Activated CD8-positive, alpha-beta memory T cell treated with anti-CD3 and anti-CD28 coated beads, Interleukin-2, amount 50 U/mL, for 1 hour (primary cell): ENCODE measurements around the gene AMHR2.

Source experiments
- DNase-seq: peaks from one replicate; pipeline ENCODE4 v3.0.0-alpha.2; 2020; ENCODE audit errors: extremely low read depth

AMHR2 gene

DNA sequence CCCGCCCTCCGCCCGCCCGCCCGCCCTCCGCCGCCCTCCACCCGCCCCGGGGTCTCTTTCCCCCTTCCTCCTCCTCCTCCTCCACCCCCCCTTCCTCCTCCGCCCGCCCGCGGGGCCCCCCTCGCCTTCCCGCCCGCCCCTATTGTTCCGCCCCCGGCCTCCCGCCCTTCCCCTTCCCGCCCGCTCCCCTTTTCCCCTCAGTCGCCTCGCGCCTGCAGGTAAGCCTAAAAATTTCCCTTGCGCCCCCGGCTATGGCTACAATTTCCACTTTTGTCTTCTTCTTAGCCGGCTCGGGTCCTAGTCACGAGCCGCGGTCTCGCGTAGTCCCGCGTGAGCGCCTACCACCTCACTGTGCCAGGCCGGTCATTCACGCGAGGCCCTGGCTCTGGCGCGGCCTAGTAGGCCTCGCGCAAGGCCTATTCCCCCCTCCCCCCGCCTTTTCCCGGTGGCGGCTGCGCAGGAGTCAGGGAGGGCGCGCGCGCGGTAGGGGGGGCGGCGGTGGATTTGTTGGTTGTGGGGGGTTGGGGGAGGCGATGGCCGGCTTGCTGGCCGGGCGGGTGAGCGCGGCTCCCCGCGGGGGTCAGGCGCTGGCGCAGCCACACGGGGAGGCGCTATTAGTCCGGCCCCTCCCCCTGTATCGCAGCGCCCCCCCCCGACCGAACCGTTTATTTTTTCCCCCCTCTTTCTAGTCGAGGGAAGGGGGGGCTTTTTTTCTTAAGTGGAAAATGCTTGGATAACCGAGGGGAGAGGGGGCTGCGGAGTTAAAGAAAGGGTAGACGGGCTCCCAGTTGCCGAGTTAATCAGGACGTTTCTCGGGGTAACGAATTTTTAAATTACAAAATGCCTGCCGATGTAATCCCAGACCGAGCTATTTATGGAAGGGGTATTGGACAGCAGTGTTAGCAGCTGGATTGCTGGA, 28.8 kb downstream of the AMHR2 start:
- DNase-seq, result peak; percentile 56

DNA sequence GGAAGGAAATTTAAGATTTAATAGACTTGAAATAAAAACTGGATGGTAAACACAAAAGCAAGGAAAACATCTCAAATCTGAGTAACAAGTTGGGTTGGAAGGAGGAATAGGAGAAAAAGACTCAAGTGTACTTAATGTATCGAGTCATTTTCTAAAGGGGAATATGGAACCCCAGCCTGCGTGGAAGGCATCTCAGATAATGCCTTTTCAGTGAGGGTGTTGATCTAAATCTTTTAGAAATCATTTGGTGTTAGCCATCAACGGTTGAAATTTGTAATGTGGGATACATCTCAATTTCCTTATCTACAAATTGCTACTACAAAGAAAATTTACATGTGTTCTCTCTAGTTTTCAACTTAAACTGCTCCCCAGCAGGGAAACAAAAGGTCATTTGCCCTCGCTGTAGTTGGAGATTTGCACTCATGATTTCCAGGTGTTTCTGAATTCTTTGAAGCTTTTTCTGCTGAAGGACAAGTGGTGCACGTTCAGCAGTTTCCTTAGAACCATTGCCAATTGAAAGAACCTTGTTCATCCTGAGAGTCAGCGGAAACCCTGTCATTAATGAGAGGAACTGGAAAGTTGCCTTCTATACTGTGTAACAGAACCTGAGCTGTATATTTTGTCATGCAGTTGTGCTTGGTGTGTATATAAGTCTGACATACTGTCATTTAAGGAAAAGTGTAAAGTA, 30.4 kb downstream of the AMHR2 start:
- no peak for DNase-seq

- no peak for DNase-seq
Measured at GRCh38 chr12:53454707-53455106, 31.1 kb downstream of the AMHR2 start.

DNA sequence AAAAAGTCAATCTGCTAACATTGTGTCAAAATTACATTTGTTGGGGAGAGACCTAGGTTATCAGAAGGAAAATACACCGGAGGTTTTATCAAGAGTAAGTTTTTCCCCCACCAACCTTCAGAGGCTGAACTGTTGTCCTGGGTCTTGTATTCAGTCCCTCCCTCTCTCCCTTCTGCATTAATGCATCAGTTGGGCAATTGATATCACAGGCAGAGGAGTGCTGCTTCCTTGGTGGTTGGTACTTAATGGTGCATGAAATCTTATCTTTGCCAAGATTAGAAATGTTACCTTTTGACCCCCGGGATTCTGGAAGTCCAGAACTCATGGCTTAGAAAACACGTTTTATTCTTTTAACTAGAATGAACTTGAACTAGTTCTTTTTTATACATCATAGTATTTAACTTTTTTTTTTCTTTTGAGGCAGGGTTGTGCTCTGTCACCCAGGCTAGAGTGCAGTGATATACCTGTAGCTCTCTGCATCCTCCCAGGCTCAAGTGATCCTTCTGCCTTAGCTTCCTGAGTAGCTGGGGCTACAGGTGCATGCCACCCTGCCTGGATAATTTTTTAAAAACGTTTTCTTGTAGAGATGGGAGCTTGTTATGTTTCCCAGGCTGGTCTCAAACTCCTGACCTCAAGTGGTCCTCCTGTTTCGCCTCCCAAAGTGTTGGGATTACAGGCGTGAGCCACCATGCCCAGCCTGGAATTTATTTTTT, 33.2 kb downstream of the AMHR2 start:
- DNase-seq, result no peak

GRCh38 chr12:53459097-53459496, 35.4 kb downstream of the AMHR2 start:
- DNase-seq, result no peak

DNA sequence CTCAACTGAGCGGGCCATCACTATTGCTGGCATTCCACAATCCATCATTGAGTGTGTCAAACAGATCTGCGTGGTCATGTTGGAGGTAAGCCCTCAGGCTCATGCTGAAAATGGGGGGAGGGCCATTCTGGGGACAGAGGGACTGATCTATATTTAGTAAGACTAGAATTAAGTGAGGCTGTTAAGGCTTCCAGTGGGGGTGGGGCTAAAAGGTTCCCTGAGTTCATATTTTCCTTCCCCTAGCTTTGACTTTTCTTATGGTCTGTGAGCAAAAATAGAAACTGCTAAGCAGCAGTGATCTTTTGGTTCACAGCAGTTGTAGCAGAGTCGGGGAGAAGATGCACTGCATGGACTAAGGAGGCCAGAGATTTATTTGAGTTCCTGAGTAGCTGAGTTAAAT, 37.4 kb downstream of the AMHR2 start:
- no peak for DNase-seq

GRCh38 chr12:53461591-53461990, 37.9 kb downstream of the AMHR2 start:
- DNase-seq, result no peak

DNA sequence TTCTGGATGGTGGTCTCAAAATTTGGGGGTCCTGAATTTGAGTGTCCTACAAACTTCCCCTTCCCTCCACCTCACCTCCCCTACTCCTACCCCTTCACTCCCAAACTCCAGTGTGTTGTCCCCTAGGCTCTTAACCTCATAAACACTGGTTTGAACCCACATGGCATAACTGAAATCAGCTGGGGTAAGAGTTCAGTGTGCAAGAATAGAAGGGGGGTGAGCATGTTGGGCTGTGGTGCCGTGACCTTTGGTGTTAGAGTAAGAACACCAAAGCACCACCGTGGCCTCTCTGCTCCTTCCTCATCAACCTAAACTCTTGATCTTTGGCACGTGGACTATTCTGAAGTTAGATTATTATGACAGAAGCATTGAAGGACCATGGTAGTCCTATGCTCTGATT, 39.3 kb downstream of the AMHR2 start:
- DNase-seq, result no peak

- DNase-seq, result no peak
Measured at GRCh38 chr12:53463802-53464560, 40.3 kb downstream of the AMHR2 start.

DNA sequence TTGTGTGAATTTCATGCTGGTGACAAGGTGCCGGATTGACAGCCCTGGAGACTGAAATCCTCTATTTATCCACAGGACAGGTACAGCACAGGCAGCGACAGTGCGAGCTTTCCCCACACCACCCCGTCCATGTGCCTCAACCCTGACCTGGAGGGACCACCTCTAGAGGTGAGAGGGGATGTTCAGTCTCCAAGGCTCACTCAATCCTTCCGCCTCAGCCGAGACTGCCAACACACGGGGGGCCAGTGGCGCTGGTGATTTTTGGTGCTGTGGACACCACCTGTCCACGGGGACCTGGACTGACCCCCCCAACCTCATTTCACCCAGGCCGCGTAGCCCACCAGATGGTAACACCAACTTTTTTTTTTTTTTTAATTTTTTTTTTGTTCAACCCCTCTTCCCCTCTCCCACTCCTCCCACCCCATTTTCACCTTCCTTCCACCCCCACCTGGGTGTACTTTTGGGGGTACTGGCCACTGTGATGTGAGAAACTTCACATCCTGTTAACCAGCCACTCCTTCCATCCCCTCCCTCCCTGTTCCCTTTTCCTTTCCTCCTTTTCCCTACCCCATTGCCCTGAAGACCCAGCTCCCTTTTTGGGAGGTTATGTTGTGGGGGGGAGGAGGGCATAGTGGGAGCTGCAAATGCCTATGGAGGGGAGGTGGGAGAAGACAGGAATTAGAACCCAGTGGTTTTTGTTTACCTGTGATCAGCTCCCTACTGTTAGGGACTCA, 41.2 kb downstream of the AMHR2 start:
- DNase-seq, result no peak

DNA sequence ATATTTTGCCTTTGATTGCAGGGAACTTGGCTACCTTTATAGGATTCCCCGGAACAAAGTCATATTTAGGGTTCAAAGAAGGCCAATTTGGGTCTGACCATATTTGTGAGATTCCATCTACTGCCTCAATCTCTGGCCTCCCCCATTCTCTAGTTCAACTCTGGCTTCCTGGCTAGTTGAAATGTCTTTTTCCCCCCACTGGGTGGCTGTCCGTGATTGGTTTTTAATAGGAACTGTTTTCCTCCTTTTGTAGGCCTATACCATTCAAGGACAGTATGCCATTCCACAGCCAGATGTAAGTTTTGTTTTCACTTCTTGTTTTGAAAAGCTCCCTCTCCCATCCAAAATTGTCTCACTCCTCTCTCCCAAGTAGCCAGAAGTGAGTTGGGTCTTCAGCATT, 42.0 kb downstream of the AMHR2 start:
- DNase-seq, result no peak

- no peak for DNase-seq
Measured at GRCh38 chr12:53466640-53467039, 43.0 kb downstream of the AMHR2 start.

- no peak for DNase-seq
Measured at GRCh38 chr12:53467082-53467481, 43.4 kb downstream of the AMHR2 start.

DNA sequence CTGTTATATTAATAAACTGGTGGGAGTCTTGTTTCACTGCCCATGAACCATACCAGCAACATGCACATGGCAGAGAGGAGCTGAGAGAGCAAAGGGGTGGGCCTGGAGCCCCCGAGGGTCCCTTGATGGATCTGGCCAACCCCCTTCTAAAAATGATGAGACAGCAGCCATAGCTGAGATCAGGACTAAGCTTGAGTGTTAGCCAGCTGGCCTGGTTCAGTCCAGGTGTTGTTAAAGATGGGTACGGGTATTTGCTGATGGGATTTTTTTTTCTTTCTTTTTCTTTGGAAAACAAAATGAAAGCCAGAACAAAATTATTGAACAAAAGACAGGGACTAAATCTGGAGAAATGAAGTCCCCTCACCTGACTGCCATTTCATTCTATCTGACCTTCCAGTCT, 44.2 kb downstream of the AMHR2 start:
- DNase-seq, result no peak

- DNase-seq, result no peak
Measured at GRCh38 chr12:53468282-53468681, 44.6 kb downstream of the AMHR2 start.

- no peak for DNase-seq
Measured at GRCh38 chr12:53472056-53472582, 48.5 kb downstream of the AMHR2 start.

- DNase-seq, result no peak
Measured at GRCh38 chr12:53474077-53474476, 50.4 kb downstream of the AMHR2 start.

- no peak for DNase-seq
Measured at GRCh38 chr12:53474819-53475218, 51.2 kb downstream of the AMHR2 start.

GRCh38 chr12:53476769-53477209, 53.1 kb downstream of the AMHR2 start:
- no peak for DNase-seq

DNA sequence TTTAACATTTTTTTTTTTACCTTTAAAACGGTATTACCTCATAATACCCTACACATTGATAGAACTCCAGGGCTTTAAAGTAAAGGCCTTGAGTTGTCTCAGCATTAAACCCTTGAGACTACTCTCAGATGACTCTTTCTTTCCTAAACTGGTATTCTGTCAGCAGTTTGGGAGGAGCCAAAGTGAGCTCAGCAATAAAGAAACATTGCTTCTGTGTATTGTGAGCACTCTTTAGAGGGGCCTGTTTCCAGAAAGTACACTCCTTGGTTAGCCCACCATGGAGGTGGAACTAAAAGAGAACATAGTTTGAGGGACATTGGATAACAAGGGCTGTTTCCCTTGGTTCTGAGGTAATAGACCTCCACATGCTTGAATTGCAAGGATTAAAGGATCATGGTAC, 55.2 kb downstream of the AMHR2 start:
- DNase-seq, result no peak

GRCh38 chr12:53479331-53479730, 55.7 kb downstream of the AMHR2 start:
- DNase-seq, result no peak
